Neural crest cell (in vitro differentiated cells): Measurements from ENCODE around the gene PRELID3B. TPM values are rescaled to one million over a fixed set of nuclear protein-coding genes. Genes with fewer than 3 reads are reported as not detected.

Experiments
- DNase-seq: peaks from one replicate; pipeline ENCODE4 v3.0.0; 2021; ENCODE audit warnings: low read depth, mixed read lengths, low spot score
- H3K27ac Mint-ChIP-seq: one replicate; pipeline ENCODE4 v1.8.0; 2021; ENCODE audit warnings: mild to moderate bottlenecking, mixed read lengths; ENCODE audit not compliant: unreplicated experiment
- H3K27me3 Mint-ChIP-seq: 2 replicates; pipeline ENCODE4 v1.8.0; 2021; ENCODE audit warnings: low read depth, mild to moderate bottlenecking, mixed read lengths
- H3K36me3 Mint-ChIP-seq: 2 replicates; pipeline ENCODE4 v1.8.0; 2021; ENCODE audit warnings: low read depth, mild to moderate bottlenecking, mixed read lengths
- H3K4me1 Mint-ChIP-seq: 2 replicates; pipeline ENCODE4 v1.8.0; 2021; ENCODE audit warnings: mixed read lengths
- H3K4me3 Mint-ChIP-seq: one replicate; pipeline ENCODE4 v1.8.0; 2021; ENCODE audit warnings: mild to moderate bottlenecking, mixed read lengths
- H3K9me3 Mint-ChIP-seq: 2 replicates; pipeline ENCODE4 v1.8.0; 2021; ENCODE audit warnings: mixed read lengths
- CTCF ChIP-seq: fragments of 200-600 bp; sonication (generic); conservative IDR thresholded peaks from 2 replicates; pipeline ENCODE4 v1.5.0; 2021; ENCODE audit warnings: antibody characterized with exemption, mild to moderate bottlenecking
- total RNA-seq: library from RNA; stranded (reverse); gene quantifications from 2 replicates; pipeline ENCODE4 v1.2.1, GENCODE V29; 2021

The PRELID3B gene
- total RNA-seq, 1 donor from 2014 or later: 45.3 TPM

- Mint-ChIP-seq H3K4me3 (no peak overlapping the region), H3K9me3 (no peaks in the 10 kb centered on the region), H3K4me1 (peaks cover 20% of the 10 kb centered on the region), H3K27ac (no peak overlapping the region), H3K36me3 (no peaks in the 10 kb centered on the region), H3K27me3 (peaks cover 2% of the 10 kb centered on the region)
- no peak for TF ChIP-seq CTCF
- DNase-seq: no peak
These were observed 21.7 kb upstream of the PRELID3B start for GRCh38 chr20:59064214-59064722.

- TF ChIP-seq CTCF: no peak
- Mint-ChIP-seq H3K4me3 (peak overlapping the region; percentile 2), H3K4me1 (peaks cover 20% of the 10 kb centered on the region), H3K36me3 (no peaks in the 10 kb centered on the region), H3K9me3 (no peaks in the 10 kb centered on the region), H3K27me3 (peaks cover 2% of the 10 kb centered on the region), H3K27ac (peak overlapping the region; percentile 2)
- no peak for DNase-seq
These were observed 21.0 kb upstream of the PRELID3B start for GRCh38 chr20:59063358-59064213.

- Mint-ChIP-seq H3K9me3 (no peaks in the 10 kb centered on the region), H3K36me3 (no peaks in the 10 kb centered on the region), H3K27ac (no peak overlapping the region), H3K4me1 (peaks cover 20% of the 10 kb centered on the region), H3K4me3 (no peak overlapping the region), H3K27me3 (peaks cover 2% of the 10 kb centered on the region)
- TF ChIP-seq CTCF: no peak
- no peak for DNase-seq
These were observed 19.5 kb upstream of the PRELID3B start for GRCh38 chr20:59062081-59062480.

GRCh38 chr20:59055302-59055701 lies 12.7 kb upstream of the PRELID3B start:
- Mint-ChIP-seq H3K27ac (no peak overlapping the region), H3K9me3 (no peaks in the 10 kb centered on the region), H3K4me1 (no peaks in the 10 kb centered on the region), H3K4me3 (no peak overlapping the region), H3K36me3 (no peaks in the 10 kb centered on the region), H3K27me3 (peaks cover 10% of the 10 kb centered on the region)
- no peak for DNase-seq
- peak; percentile 37 for TF ChIP-seq CTCF

GRCh38 chr20:59051666-59052185 lies 9.1 kb upstream of the PRELID3B start:
- TF ChIP-seq CTCF: no peak
- Mint-ChIP-seq H3K4me1 (no peaks in the 10 kb centered on the region), H3K9me3 (no peaks in the 10 kb centered on the region), H3K27me3 (peaks cover 17% of the 10 kb centered on the region), H3K36me3 (no peaks in the 10 kb centered on the region), H3K27ac (no peak overlapping the region), H3K4me3 (no peak overlapping the region)
- no peak for DNase-seq
